Measurements from ENCODE around the gene SLC9A1. TPM values are rescaled to one million over a fixed set of nuclear protein-coding genes. Genes with fewer than 3 reads are reported as not detected.

SLC9A1 gene
- total RNA-seq, 1 experiment from 2014 or later = 27.5 TPM

GRCh38 chr1:27102134-27102706 is 52.7 kb downstream of the SLC9A1 start:
- no peak overlapping the region for H3K4me3 ChIP-seq
- no TSS peak for BruUV-seq (replicated peaks)
- no peak for DNase-seq
- H3K4me2 ChIP-seq = no peak overlapping the region
- POLR2A ChIA-PET (ENCODE audit: unreplicated experiment) = interaction anchor here (0.5 kb wide), 1 partner anchor 462 kb away, joined by 5 read pairs; no protein-coding TSS in a partner anchor
- H3F3A ChIP-seq (ENCODE audit: insufficient read depth, low read depth) = no peaks in the 10 kb centered on the region; the same call in 1 of the 2 replicates
- no peaks in the 10 kb centered on the region for H4K20me1 ChIP-seq (ENCODE audit: insufficient read depth)
- intact Hi-C loops (cut with micrococcal nuclease; ENCODE audit: unreplicated experiment) = loop anchor here (1.0 kb wide), 3 partner anchors 182 to 293 kb away; no protein-coding TSS in a partner anchor
- CTCF ChIA-PET = interaction anchor here (0.6 to 1.2 kb wide), 3 partner anchors 105 to 194 kb away, joined by 3 to 6 read pairs (median 3); no protein-coding TSS in a partner anchor
- no peaks in the 10 kb centered on the region for H3K36me3 ChIP-seq (ENCODE audit: low read depth)
- H2AFZ ChIP-seq = no peak overlapping the region
- no peaks in the 10 kb centered on the region for H3K9me3 ChIP-seq (ENCODE audit: insufficient read depth, low read depth)
- TF ChIP-seq, protein P1, sequence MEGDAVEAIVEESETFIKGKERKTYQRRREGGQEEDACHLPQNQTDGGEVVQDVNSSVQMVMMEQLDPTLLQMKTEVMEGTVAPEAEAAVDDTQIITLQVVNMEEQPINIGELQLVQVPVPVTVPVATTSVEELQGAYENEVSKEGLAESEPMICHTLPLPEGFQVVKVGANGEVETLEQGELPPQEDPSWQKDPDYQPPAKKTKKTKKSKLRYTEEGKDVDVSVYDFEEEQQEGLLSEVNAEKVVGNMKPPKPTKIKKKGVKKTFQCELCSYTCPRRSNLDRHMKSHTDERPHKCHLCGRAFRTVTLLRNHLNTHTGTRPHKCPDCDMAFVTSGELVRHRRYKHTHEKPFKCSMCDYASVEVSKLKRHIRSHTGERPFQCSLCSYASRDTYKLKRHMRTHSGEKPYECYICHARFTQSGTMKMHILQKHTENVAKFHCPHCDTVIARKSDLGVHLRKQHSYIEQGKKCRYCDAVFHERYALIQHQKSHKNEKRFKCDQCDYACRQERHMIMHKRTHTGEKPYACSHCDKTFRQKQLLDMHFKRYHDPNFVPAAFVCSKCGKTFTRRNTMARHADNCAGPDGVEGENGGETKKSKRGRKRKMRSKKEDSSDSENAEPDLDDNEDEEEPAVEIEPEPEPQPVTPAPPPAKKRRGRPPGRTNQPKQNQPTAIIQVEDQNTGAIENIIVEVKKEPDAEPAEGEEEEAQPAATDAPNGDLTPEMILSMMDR (conservative IDR thresholded peaks at IDR 0.05) = no peak
- TF ChIP-seq EZH2 (IDR thresholded peaks at IDR 0.05; ENCODE audit: low read depth) = no peak
- no peaks in the 10 kb centered on the region for H3K9me2 ChIP-seq (ENCODE audit: insufficient read depth)
- no peaks in the 10 kb centered on the region for H3K79me2 ChIP-seq (ENCODE audit: low read depth)
- H3K4me1 ChIP-seq (replicated peaks; ENCODE audit: insufficient read depth) = 0 out of 2 replicates have a peak, but pooled peaks cover 12% of the 10 kb centered on the region
- no peaks in the 10 kb centered on the region for H3K27me3 ChIP-seq (ENCODE audit: insufficient read depth, low read depth)
- H3K27ac ChIP-seq = no peak overlapping the region

- Histone ChIP-seq H3F3A (ENCODE audit: insufficient read depth, low read depth) (no peaks in the 10 kb centered on the region; the same call in 1 of the 2 replicates), H4K20me1 (ENCODE audit: insufficient read depth) (no peaks in the 10 kb centered on the region), H3K4me2 (no peak overlapping the region), H3K9me2 (ENCODE audit: insufficient read depth) (no peaks in the 10 kb centered on the region), H3K27me3 (ENCODE audit: insufficient read depth, low read depth) (no peaks in the 10 kb centered on the region), H3K79me2 (ENCODE audit: low read depth) (no peaks in the 10 kb centered on the region), H2AFZ (no peak overlapping the region), H3K9me3 (ENCODE audit: insufficient read depth, low read depth) (no peaks in the 10 kb centered on the region), H3K4me1 (replicated peaks; ENCODE audit: insufficient read depth) (0 out of 2 replicates have a peak, but pooled peaks cover 12% of the 10 kb centered on the region), H3K4me3 (no peak overlapping the region), H3K36me3 (ENCODE audit: low read depth) (no peaks in the 10 kb centered on the region), H3K27ac (no peak overlapping the region)
- ChIA-PET POLR2A (ENCODE audit: unreplicated experiment) (interaction anchor here (0.5 kb wide), 1 partner anchor 462 kb away, joined by 5 read pairs; no protein-coding TSS in a partner anchor), CTCF (interaction anchor here (0.7 to 1.2 kb wide), 2 partner anchors 57 to 195 kb away, joined by 3 read pairs; no protein-coding TSS in a partner anchor)
- TF ChIP-seq, protein P1 (conservative IDR thresholded peaks at IDR 0.05) = no peak
- intact Hi-C loops (cut with micrococcal nuclease; ENCODE audit: unreplicated experiment) = loop anchor here (1.0 kb wide), 3 partner anchors 183 to 294 kb away; no protein-coding TSS in a partner anchor
- DNase-seq = no peak
- no TSS peak for BruUV-seq (replicated peaks)
Measured at GRCh38 chr1:27101696-27102095, 53.2 kb downstream of the SLC9A1 start.

DNA sequence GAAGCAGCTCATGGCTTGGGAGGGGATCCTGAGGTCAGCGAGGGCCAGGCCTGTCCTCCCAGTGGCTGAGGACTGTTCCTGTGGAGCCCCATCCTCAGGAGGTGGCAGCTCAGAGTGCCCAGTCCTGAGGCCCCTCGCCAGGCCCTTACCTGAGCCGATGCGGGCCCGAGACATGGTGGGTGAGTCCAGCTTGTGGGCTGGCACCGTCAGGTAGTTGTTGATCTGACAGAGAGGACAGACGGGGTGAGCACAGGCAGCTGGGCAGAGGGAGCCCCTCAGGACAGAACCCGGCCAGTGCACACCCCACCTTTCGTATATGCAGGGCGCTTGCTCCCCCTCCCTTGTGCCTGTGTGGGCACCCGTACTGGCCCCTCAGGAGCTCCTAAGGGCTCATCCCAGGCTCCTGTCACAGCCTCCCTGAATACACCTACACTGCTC is 53.9 kb downstream of the SLC9A1 start:
- no TSS peak for BruUV-seq (replicated peaks)
- Histone ChIP-seq H3K79me2 (ENCODE audit: low read depth) (no peaks in the 10 kb centered on the region), H3K9me3 (ENCODE audit: insufficient read depth, low read depth) (no peaks in the 10 kb centered on the region), H4K20me1 (ENCODE audit: insufficient read depth) (no peaks in the 10 kb centered on the region), H3K36me3 (ENCODE audit: low read depth) (no peaks in the 10 kb centered on the region), H3K9me2 (ENCODE audit: insufficient read depth) (no peaks in the 10 kb centered on the region), H3K4me2 (no peak overlapping the region), H3K27ac (no peak overlapping the region), H3K27me3 (ENCODE audit: insufficient read depth, low read depth) (no peaks in the 10 kb centered on the region), H2AFZ (no peak overlapping the region), H3F3A (ENCODE audit: insufficient read depth, low read depth) (no peaks in the 10 kb centered on the region; the same call in 1 of the 2 replicates), H3K4me1 (replicated peaks; ENCODE audit: insufficient read depth) (0 out of 2 replicates have a peak, but pooled peaks cover 12% of the 10 kb centered on the region), H3K4me3 (no peak overlapping the region)
- ChIA-PET POLR2A (ENCODE audit: unreplicated experiment) (no interaction called here), CTCF (interaction anchor here (0.7 kb wide), 1 partner anchor 56 kb away, joined by 3 read pairs; no protein-coding TSS in a partner anchor)
- DNase-seq = no peak
- TF ChIP-seq EZH2 (IDR thresholded peaks at IDR 0.05; ENCODE audit: low read depth) = no peak
- TF ChIP-seq, protein P1 (conservative IDR thresholded peaks at IDR 0.05) = no peak
- intact Hi-C loops (cut with micrococcal nuclease; ENCODE audit: unreplicated experiment) = no loop called here
